ENCODE data around the gene ITPR2. TPM values are rescaled to one million over a fixed set of nuclear protein-coding genes. Genes with fewer than 3 reads are reported as not detected.

ITPR2 gene
- total RNA-seq, 3 donors from 2014 or later (not counting 1 experiment from before 2014, with no cell fraction given): 59.1 to 70.7 (median 68.2) TPM

DNA sequence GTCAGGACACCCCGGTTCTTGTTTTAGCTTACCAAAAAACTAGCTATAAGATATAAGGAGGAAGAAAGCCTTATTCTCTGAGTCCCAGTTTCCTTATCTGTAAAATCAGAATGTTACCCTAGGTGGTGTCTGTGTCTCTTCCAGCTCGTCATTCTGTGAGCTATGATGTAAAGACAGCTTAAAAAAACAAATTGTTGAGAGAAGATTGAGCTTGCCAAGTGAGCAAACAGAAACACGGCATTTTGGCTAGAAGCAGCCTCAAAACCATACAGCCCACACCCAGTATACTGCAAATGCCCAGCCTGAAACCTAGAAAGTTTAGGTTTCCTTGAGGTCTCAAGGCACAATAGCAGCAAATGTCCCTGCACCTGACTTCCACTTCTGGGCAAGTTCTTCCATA lies 486.3 kb downstream of the ITPR2 start:
- TF ChIP-seq, protein P1, sequence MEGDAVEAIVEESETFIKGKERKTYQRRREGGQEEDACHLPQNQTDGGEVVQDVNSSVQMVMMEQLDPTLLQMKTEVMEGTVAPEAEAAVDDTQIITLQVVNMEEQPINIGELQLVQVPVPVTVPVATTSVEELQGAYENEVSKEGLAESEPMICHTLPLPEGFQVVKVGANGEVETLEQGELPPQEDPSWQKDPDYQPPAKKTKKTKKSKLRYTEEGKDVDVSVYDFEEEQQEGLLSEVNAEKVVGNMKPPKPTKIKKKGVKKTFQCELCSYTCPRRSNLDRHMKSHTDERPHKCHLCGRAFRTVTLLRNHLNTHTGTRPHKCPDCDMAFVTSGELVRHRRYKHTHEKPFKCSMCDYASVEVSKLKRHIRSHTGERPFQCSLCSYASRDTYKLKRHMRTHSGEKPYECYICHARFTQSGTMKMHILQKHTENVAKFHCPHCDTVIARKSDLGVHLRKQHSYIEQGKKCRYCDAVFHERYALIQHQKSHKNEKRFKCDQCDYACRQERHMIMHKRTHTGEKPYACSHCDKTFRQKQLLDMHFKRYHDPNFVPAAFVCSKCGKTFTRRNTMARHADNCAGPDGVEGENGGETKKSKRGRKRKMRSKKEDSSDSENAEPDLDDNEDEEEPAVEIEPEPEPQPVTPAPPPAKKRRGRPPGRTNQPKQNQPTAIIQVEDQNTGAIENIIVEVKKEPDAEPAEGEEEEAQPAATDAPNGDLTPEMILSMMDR (IDR thresholded peaks at IDR 0.05): no peak
- Mint-ChIP-seq H3K9me3 (no peaks in the 10 kb centered on the region), H3K27ac (no peak overlapping the region), H3K4me3 (no peak overlapping the region), H3K27me3 (ENCODE audit: low read depth in 2 of 2) (no peaks in the 10 kb centered on the region), H3K4me1 (peaks cover 16 to 28% of the 10 kb centered on the region in 2 donors), H3K36me3 (no peaks in the 10 kb centered on the region)
- ATAC-seq (peak in 1 of 3 donors; percentile 15), DNase-seq (no peak)
- Histone ChIP-seq H3K4me3 (ENCODE audit: low read length) (no peak overlapping the region), H3K36me3 (ENCODE audit: control insufficient read depth, insufficient read depth, low read length) (no peaks in the 10 kb centered on the region), H3K9me3 (ENCODE audit: control insufficient read depth, insufficient read depth, low read length) (no peaks in the 10 kb centered on the region), H3K4me1 (ENCODE audit: control insufficient read depth, insufficient read depth, low read length) (no peaks in the 10 kb centered on the region), H3K27ac (ENCODE audit: low read length) (no peak overlapping the region), H3K27me3 (ENCODE audit: control insufficient read depth, insufficient read depth, low read length) (no peaks in the 10 kb centered on the region)
- 46% methylated on average over 3 of the region's 3 CpGs for WGBS (ENCODE audit: insufficient coverage)
- intact Hi-C loops (cut with micrococcal nuclease): no loop called here

DNA sequence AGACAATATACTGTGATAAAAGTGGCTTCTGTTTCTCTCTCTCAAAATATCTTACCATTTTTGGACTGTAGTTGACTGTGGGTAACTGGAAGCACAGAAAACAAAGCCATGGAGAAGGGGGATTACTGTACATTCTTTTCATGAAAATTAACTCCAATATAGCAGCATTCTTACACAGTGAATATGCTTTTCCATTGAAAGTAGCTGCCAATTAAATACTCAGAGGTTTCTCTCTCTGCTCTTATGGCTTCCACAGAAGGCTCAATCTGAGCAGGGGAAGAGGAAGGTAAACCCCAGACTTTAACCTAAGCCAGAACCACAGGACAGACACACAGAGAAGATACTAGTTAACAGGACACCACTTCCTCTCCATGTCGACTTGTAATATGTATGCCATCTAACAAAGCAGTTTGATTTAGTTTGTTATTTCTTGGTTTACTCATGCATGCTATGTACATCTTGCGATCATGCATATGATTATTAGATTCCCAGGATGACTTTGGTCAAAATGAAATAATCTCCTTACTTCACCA lies 487.5 kb downstream of the ITPR2 start:
- H3K4me1 ChIP-seq (ENCODE audit: control insufficient read depth, insufficient read depth, low read length): peaks cover 2% of the 10 kb centered on the region
- DNase-seq: no peak

DNA sequence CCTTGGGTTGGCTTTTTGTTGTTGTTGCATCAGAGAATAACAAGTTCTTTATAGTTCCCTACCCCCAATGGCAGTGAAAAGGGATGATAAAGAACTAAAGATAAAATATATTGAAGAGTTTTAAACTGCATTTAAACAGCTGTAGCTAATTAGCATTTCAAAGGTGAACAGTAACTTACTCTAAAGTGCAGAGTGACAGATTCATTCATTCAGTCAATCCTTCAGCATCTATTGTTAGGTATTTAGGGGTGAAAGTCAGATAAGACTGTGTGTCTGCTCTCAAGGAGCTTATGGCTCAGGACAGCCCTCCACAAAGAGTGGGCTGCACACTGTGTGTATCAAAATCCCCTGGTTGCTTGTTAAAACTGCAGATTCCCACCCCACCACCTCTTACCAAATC lies 491.5 kb downstream of the ITPR2 start:
- Histone ChIP-seq H3K36me3 (ENCODE audit: control insufficient read depth, insufficient read depth, low read length) (peaks cover 8% of the 10 kb centered on the region), H3K27me3 (ENCODE audit: control insufficient read depth, insufficient read depth, low read length) (no peaks in the 10 kb centered on the region), H3K27ac (ENCODE audit: low read length) (no peak overlapping the region), H3K4me1 (ENCODE audit: control insufficient read depth, insufficient read depth, low read length) (peaks cover 4% of the 10 kb centered on the region), H3K9me3 (ENCODE audit: control insufficient read depth, insufficient read depth, low read length) (no peaks in the 10 kb centered on the region), H3K4me3 (ENCODE audit: low read length) (no peak overlapping the region)
- intact Hi-C loops (cut with micrococcal nuclease): no loop called here
- no peak overlapping the region for H3K4me3 Mint-ChIP-seq
- peak overlapping the region in 1 of 2 donors; percentile 42 for H3K27ac Mint-ChIP-seq
- H3K36me3 Mint-ChIP-seq: peaks cover 17% of the 10 kb centered on the region
- H3K27me3 Mint-ChIP-seq (ENCODE audit: low read depth in 2 of 2): no peaks in the 10 kb centered on the region
- no peak for ATAC-seq
- TF ChIP-seq, protein P1 (IDR thresholded peaks at IDR 0.05): no peak
- H3K9me3 Mint-ChIP-seq: no peaks in the 10 kb centered on the region
- H3K4me1 Mint-ChIP-seq: peaks cover 22 to 29% of the 10 kb centered on the region in 2 donors
- no peak for DNase-seq

More for the DNA sequence above, 487.5 kb downstream of the ITPR2 start:
- TF ChIP-seq, protein P1 (IDR thresholded peaks at IDR 0.05): no peak
- no peaks in the 10 kb centered on the region for H3K27me3 ChIP-seq (ENCODE audit: control insufficient read depth, insufficient read depth, low read length)
- no peak overlapping the region for H3K27ac Mint-ChIP-seq
- WGBS (ENCODE audit: insufficient coverage): no CpG with 5 or more reads among the region's 2 CpGs
- no peak overlapping the region for H3K27ac ChIP-seq (ENCODE audit: low read length)
- ATAC-seq: peak in 2 of 3 donors; percentile 40 to 71
- H3K36me3 Mint-ChIP-seq: no peaks in the 10 kb centered on the region
- H3K4me3 Mint-ChIP-seq: no peak overlapping the region
- H3K9me3 Mint-ChIP-seq: no peaks in the 10 kb centered on the region
- no peaks in the 10 kb centered on the region for H3K27me3 Mint-ChIP-seq (ENCODE audit: low read depth in 2 of 2)
- no peaks in the 10 kb centered on the region for H3K36me3 ChIP-seq (ENCODE audit: control insufficient read depth, insufficient read depth, low read length)
- intact Hi-C loops (cut with micrococcal nuclease): no loop called here
- peaks cover 24 to 40% of the 10 kb centered on the region in 2 donors for H3K4me1 Mint-ChIP-seq
- no peaks in the 10 kb centered on the region for H3K9me3 ChIP-seq (ENCODE audit: control insufficient read depth, insufficient read depth, low read length)
- no peak overlapping the region for H3K4me3 ChIP-seq (ENCODE audit: low read length)

DNA sequence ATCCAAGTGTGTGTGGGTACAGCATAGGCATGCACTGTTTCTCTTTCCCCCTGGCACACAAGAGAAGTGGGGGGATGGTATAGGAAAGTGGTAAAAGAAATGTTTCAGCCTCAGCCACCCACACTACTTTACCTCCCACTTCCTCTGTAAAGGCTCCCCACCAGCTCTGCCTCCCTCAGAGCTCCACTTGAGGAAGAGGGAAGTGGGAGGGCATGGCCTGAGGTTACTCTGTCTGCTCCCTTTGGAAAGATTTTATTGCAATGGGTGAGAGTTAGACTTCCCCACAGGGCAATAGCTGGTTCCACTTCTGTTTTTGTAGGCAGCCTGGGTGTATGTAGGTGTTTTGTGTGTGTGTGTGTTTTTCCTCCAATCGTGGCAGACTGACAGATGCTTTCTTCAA lies 492.3 kb downstream of the ITPR2 start:
- Histone ChIP-seq H3K27ac (ENCODE audit: low read length) (no peak overlapping the region), H3K4me1 (ENCODE audit: control insufficient read depth, insufficient read depth, low read length) (peaks cover 4% of the 10 kb centered on the region), H3K4me3 (ENCODE audit: low read length) (no peak overlapping the region), H3K27me3 (ENCODE audit: control insufficient read depth, insufficient read depth, low read length) (no peaks in the 10 kb centered on the region), H3K36me3 (ENCODE audit: control insufficient read depth, insufficient read depth, low read length) (peaks cover 8% of the 10 kb centered on the region), H3K9me3 (ENCODE audit: control insufficient read depth, insufficient read depth, low read length) (no peaks in the 10 kb centered on the region)
- 11% methylated on average over 1 of the region's 1 CpG for WGBS (ENCODE audit: insufficient coverage)
- Mint-ChIP-seq H3K36me3 (peaks cover 17% of the 10 kb centered on the region), H3K4me3 (no peak overlapping the region), H3K4me1 (peaks cover 15 to 20% of the 10 kb centered on the region in 2 donors), H3K27me3 (ENCODE audit: low read depth in 2 of 2) (no peaks in the 10 kb centered on the region), H3K27ac (no peak overlapping the region), H3K9me3 (no peaks in the 10 kb centered on the region)
- intact Hi-C loops (cut with micrococcal nuclease): no loop called here
- TF ChIP-seq, protein P1 (IDR thresholded peaks at IDR 0.05): no peak
- ATAC-seq (peak in 1 of 3 donors; percentile 37), DNase-seq (no peak)
